ENCODE results near the gene NPAS3. TPM values are rescaled to one million over a fixed set of nuclear protein-coding genes. Genes with fewer than 3 reads are reported as not detected.

The NPAS3 gene
- total and polyA plus RNA-seq, 2 donors, result 1.0 to 1.2 TPM

DNA sequence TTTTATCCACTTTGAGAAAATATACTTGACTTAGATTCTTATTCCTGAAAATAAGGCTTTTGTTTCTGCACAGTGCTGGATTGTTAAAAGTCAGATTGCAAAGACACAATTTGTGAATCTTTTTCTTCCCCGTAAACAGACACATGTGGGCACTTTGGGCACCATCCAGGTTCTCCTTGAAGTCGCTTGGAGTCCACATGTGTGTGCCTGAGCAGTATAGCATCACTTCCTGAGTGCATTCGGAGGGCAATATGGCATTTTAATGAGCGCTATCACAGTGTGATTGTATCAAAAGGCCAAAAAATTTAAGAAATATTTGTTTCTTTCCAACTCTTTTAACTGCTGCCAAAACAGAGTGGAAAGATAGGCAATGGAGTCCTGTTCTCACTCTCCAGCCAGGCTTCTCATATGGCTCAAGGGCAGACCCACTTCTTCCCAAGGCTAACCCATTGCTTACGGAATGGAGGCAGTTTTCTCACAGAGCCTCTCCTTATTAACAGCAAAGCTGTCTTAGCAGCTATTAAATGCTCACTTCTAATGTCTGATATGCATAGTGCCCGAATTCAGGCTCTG lies 615.1 kb downstream of the NPAS3 start:
- H3K36me3 ChIP-seq (ENCODE audit: control insufficient read depth in 2 of 2, insufficient read depth in 2 of 2, low read length in 1 of 2), result no peaks in the 10 kb centered on the region
- no peak overlapping the region for H3K4me3 ChIP-seq (ENCODE audit: low read length in 2 of 2)
- WGBS, result 95% methylated on average over 6 of the region's 6 CpGs
- H3K27ac ChIP-seq (ENCODE audit: low read depth in 1 of 2, low read length in 1 of 2), result no peak overlapping the region
- no peaks in the 10 kb centered on the region for H3K4me1 ChIP-seq (ENCODE audit: control insufficient read depth in 2 of 2, insufficient read depth in 2 of 2, low read length in 2 of 2)
- no peak for DNase-seq (ENCODE audit: low read depth in 6 of 9, low spot score in 9 of 9)
- H3K9me3 ChIP-seq (ENCODE audit: control insufficient read depth in 2 of 2, insufficient read depth in 1 of 2, low read length in 1 of 2), result no peaks in the 10 kb centered on the region
- no peaks in the 10 kb centered on the region for H3K27me3 ChIP-seq (ENCODE audit: control insufficient read depth in 2 of 2, insufficient read depth in 1 of 2, low read length in 1 of 2)

DNA sequence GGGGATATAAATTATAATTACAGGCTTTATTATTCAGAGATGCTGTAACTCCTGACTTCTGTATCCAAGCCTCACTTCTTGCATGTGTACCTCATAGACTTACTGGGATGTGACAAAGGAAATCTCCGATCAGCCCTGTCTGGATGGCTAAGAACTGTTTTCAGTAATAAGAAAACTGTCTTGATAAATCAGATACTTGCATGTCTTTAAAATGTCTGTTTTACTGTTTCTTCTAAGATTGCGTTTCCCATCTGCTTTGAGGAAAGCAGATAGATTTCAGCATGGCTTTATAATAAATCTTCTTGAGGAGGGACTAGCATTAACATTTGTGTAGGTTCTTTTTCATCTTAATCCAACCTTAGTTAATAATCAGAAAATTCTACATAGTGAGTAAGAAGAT lies 616.3 kb downstream of the NPAS3 start:
- Histone ChIP-seq H3K4me1 (ENCODE audit: control insufficient read depth in 2 of 2, insufficient read depth in 2 of 2, low read length in 2 of 2) (no peaks in the 10 kb centered on the region), H3K36me3 (ENCODE audit: control insufficient read depth in 2 of 2, insufficient read depth in 2 of 2, low read length in 1 of 2) (no peaks in the 10 kb centered on the region), H3K9me3 (ENCODE audit: control insufficient read depth in 2 of 2, insufficient read depth in 1 of 2, low read length in 1 of 2) (no peaks in the 10 kb centered on the region), H3K27ac (ENCODE audit: low read depth in 1 of 2, low read length in 1 of 2) (no peak overlapping the region), H3K27me3 (ENCODE audit: control insufficient read depth in 2 of 2, insufficient read depth in 1 of 2, low read length in 1 of 2) (no peaks in the 10 kb centered on the region), H3K4me3 (ENCODE audit: low read length in 2 of 2) (no peak overlapping the region)
- DNase-seq (ENCODE audit: low read depth in 6 of 9, low spot score in 9 of 9), result no peak
- WGBS, result 97% methylated on average over 2 of the region's 2 CpGs

DNA sequence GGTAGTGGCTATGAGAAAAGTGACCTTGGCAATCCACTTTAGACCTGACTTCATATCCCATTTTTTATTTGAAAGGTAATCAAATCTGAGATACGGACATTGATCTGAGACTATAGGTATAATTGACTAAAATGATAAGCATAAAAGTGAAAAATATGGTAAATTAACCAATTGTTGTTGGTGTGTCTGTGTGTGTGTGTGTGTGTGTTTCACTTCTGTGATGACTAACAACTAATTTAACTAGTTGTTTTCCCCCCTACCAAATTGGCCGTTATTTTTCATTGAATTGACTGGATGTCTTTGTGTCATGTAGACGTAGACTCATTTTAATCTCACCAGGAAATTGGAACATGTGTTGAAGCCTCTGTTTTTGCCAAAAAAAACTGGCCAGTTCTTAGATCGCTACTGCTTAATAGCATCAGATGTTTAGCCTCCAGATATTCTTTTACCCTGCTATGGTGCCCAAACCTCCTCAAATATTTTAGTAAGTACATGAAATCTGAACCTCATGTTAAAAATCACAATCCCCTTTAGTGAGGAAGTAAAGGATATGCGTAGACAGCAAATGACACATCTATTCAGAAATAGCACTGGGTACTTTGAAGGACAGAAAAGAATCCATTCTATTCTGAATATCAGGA lies 617.2 kb downstream of the NPAS3 start:
- no peak overlapping the region for H3K27ac ChIP-seq (ENCODE audit: low read depth in 1 of 2, low read length in 1 of 2)
- WGBS, result 92% methylated on average over 5 of the region's 5 CpGs
- H3K4me1 ChIP-seq (ENCODE audit: control insufficient read depth in 2 of 2, insufficient read depth in 2 of 2, low read length in 2 of 2), result no peaks in the 10 kb centered on the region

DNA sequence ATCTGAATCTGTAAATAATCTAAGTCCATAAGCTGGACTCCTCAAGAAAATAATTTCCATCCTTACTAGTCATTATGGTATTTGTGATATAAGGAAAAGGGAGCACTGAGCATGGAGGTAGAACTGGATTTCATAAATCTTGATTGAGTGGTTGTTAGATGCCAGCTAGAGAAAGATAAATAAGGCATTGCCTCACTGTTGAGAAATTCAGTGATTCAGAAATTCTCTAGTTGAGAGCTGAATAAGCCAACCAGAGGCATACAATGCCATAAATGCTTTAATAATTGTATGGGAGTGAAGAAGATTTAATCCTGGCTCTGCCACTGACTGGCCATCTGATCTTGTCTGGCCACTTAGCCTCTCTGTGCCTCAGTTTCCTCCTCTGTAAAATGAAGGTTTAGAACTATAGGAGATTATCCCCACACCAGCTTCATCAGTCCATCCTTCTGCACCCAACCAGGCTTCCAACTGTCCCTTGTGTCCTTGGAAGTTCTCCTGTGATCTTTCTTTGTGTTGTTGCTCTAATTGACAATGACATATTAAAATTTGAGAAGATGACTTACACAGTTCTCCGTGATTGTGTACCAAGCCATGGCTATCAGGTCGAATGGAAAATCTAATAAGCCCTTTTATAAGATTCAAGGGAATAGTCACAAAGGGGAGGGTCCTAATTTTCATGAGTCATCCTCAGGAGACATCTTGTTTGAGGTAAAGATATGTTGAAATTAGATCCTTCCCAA lies 617.9 kb downstream of the NPAS3 start:
- H3K4me1 ChIP-seq (ENCODE audit: control insufficient read depth in 2 of 2, insufficient read depth in 2 of 2, low read length in 2 of 2), result no peaks in the 10 kb centered on the region
- H3K9me3 ChIP-seq (ENCODE audit: control insufficient read depth in 2 of 2, insufficient read depth in 1 of 2, low read length in 1 of 2), result no peaks in the 10 kb centered on the region
- no peaks in the 10 kb centered on the region for H3K27me3 ChIP-seq (ENCODE audit: control insufficient read depth in 2 of 2, insufficient read depth in 1 of 2, low read length in 1 of 2)
- no peak overlapping the region for H3K27ac ChIP-seq (ENCODE audit: low read depth in 1 of 2, low read length in 1 of 2)
- H3K36me3 ChIP-seq (ENCODE audit: control insufficient read depth in 2 of 2, insufficient read depth in 2 of 2, low read length in 1 of 2), result no peaks in the 10 kb centered on the region
- no peak for DNase-seq (ENCODE audit: low read depth in 6 of 9, low spot score in 9 of 9)
- 96% methylated on average over 2 of the region's 2 CpGs for WGBS
- H3K4me3 ChIP-seq (ENCODE audit: low read length in 2 of 2), result no peak overlapping the region

More for the DNA sequence above, 617.2 kb downstream of the NPAS3 start:
- Histone ChIP-seq H3K9me3 (ENCODE audit: control insufficient read depth in 2 of 2, insufficient read depth in 1 of 2, low read length in 1 of 2) (no peaks in the 10 kb centered on the region), H3K4me3 (ENCODE audit: low read length in 2 of 2) (no peak overlapping the region), H3K27me3 (ENCODE audit: control insufficient read depth in 2 of 2, insufficient read depth in 1 of 2, low read length in 1 of 2) (no peaks in the 10 kb centered on the region), H3K36me3 (ENCODE audit: control insufficient read depth in 2 of 2, insufficient read depth in 2 of 2, low read length in 1 of 2) (no peaks in the 10 kb centered on the region)
- no peak for DNase-seq (ENCODE audit: low read depth in 6 of 9, low spot score in 9 of 9)

DNA sequence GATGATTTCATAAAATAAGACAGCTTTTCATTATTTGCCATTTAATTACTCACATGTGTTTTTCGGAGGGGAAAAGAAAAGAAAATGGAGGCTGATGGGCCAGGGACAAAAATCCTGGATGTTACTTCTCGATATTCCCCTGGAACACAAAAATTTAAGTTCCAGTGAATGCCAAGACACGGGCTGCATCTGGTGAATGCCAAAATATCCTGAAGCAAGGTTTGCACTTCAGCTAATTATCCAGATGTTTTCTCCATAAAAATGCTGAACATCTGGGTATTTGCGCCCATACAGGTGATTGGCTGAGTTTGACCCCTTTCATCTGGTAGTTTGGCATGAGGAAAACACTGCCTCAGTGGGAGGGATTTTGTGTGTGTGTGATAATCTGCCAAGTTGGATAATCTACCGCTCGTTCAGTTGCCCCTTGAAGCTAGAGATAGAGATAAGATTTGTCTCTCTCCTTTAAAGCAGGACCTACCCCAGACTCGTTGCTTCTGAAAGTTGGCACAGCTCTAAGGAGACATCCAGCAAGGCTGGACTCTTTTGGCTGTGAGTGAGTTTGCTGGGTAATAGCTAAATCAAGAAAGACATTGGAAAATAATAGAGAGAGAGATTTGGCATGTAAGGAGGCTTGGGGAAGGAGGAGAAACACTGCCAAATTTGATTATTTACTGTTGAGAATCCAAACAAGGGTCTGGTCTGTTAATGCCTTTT lies 622.2 kb downstream of the NPAS3 start:
- Histone ChIP-seq H3K27ac (ENCODE audit: low read depth in 1 of 2, low read length in 1 of 2) (no peak overlapping the region), H3K9me3 (ENCODE audit: control insufficient read depth in 2 of 2, insufficient read depth in 1 of 2, low read length in 1 of 2) (no peaks in the 10 kb centered on the region), H3K4me1 (ENCODE audit: control insufficient read depth in 2 of 2, insufficient read depth in 2 of 2, low read length in 2 of 2) (no peaks in the 10 kb centered on the region), H3K36me3 (ENCODE audit: control insufficient read depth in 2 of 2, insufficient read depth in 2 of 2, low read length in 1 of 2) (no peaks in the 10 kb centered on the region), H3K27me3 (ENCODE audit: control insufficient read depth in 2 of 2, insufficient read depth in 1 of 2, low read length in 1 of 2) (no peaks in the 10 kb centered on the region), H3K4me3 (ENCODE audit: low read length in 2 of 2) (no peak overlapping the region)
- 94% methylated on average over 7 of the region's 7 CpGs for WGBS
- no peak for DNase-seq (ENCODE audit: low read depth in 6 of 9, low spot score in 9 of 9)

DNA sequence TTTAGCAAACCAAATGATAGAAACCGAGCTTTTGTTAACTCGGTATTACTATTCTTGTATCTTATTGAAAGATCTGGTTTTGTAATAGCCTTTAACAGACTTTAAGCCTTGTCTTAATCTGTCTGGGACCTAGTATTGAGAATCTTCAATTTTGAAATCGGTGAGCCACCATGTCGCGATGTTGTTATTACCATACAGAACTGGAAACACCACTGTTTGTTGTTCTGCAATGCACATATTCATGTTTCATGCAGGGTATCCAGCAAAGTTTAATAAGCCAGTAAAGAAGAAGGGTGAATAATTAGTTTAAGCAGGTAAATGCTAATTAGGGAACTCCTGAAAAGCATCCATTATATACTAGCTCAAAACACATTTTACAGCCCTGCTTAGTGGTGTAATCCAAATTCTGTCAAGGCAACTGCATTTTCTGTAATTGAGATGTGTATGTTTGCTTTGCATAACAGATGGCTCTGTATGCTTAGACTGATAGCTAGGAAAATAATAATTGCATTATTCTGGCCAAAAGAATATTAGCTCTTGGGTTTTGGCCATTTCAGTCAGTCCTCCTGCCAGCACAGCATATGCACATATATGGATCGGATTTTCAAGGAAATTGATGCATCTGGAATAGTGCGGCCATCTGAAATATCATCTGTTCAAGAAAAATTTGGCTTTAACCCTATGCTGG lies 623.0 kb downstream of the NPAS3 start:
- Histone ChIP-seq H3K4me3 (ENCODE audit: low read length in 2 of 2) (no peak overlapping the region), H3K4me1 (ENCODE audit: control insufficient read depth in 2 of 2, insufficient read depth in 2 of 2, low read length in 2 of 2) (no peaks in the 10 kb centered on the region), H3K27ac (ENCODE audit: low read depth in 1 of 2, low read length in 1 of 2) (no peak overlapping the region), H3K9me3 (ENCODE audit: control insufficient read depth in 2 of 2, insufficient read depth in 1 of 2, low read length in 1 of 2) (no peaks in the 10 kb centered on the region), H3K36me3 (ENCODE audit: control insufficient read depth in 2 of 2, insufficient read depth in 2 of 2, low read length in 1 of 2) (no peaks in the 10 kb centered on the region), H3K27me3 (ENCODE audit: control insufficient read depth in 2 of 2, insufficient read depth in 1 of 2, low read length in 1 of 2) (no peaks in the 10 kb centered on the region)
- DNase-seq (ENCODE audit: low read depth in 6 of 9, low spot score in 9 of 9), result no peak
- WGBS, result 83% methylated on average over 7 of the region's 7 CpGs

DNA sequence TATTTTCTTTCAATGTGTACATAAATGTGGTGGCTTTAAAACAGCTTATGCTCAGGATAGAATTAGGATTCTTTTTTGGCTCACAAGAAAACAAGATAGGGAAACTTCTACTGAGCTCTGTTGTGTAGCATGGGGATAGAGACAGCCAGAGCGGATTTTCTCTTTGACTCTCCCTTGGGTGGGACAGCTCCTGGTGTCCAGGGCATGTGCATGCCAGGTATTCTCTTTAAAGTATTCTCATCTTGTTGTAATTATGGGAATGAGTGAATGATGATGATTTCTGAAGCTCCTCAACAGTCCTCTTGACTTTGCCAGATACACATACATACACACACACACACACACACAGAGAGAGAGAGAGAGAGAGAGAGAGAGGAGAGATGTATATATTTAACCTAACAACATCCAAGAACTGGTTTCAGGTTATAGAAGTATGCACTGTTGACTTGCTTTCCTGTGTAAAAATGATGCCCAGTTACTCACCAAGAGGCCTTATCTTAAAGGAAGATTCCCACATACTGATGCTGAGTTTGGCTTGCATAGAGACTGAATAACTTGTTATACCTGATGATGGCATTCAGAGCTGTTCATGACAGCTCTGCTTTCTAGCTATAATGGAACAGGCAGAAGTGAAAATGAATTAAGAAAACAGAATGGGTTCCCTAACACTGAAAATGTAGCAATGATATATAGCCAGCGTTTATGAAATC lies 624.7 kb downstream of the NPAS3 start:
- WGBS, result 92% methylated on average over 2 of the region's 2 CpGs
- Histone ChIP-seq H3K27ac (ENCODE audit: low read depth in 1 of 2, low read length in 1 of 2) (no peak overlapping the region), H3K4me1 (ENCODE audit: control insufficient read depth in 2 of 2, insufficient read depth in 2 of 2, low read length in 2 of 2) (no peaks in the 10 kb centered on the region), H3K4me3 (ENCODE audit: low read length in 2 of 2) (no peak overlapping the region), H3K9me3 (ENCODE audit: control insufficient read depth in 2 of 2, insufficient read depth in 1 of 2, low read length in 1 of 2) (no peaks in the 10 kb centered on the region), H3K27me3 (ENCODE audit: control insufficient read depth in 2 of 2, insufficient read depth in 1 of 2, low read length in 1 of 2) (no peaks in the 10 kb centered on the region), H3K36me3 (ENCODE audit: control insufficient read depth in 2 of 2, insufficient read depth in 2 of 2, low read length in 1 of 2) (no peaks in the 10 kb centered on the region)
- DNase-seq (ENCODE audit: low read depth in 6 of 9, low spot score in 9 of 9), result no peak

DNA sequence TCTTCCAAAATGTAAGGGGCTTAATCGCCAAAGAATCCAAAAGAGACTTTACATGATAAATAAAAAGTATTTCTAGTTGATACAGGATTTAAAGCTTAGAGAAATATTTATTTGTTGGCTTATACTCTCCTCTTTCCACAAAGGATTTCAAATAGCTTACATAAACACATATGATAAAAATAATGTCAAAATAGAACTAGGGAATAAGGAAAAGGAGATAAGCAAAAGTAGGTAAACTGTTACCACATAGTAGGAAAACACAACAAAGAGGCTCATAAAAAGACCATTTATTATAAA lies 625.2 kb downstream of the NPAS3 start:
- DNase-seq (ENCODE audit: low read depth in 6 of 9, low spot score in 9 of 9), result no peak
- 96% methylated on average over 1 of the region's 1 CpG for WGBS
- H3K27ac ChIP-seq (ENCODE audit: low read depth in 1 of 2, low read length in 1 of 2), result no peak overlapping the region
- H3K9me3 ChIP-seq (ENCODE audit: control insufficient read depth in 2 of 2, insufficient read depth in 1 of 2, low read length in 1 of 2), result no peaks in the 10 kb centered on the region
- no peaks in the 10 kb centered on the region for H3K36me3 ChIP-seq (ENCODE audit: control insufficient read depth in 2 of 2, insufficient read depth in 2 of 2, low read length in 1 of 2)
- H3K4me1 ChIP-seq (ENCODE audit: control insufficient read depth in 2 of 2, insufficient read depth in 2 of 2, low read length in 2 of 2), result no peaks in the 10 kb centered on the region
- no peaks in the 10 kb centered on the region for H3K27me3 ChIP-seq (ENCODE audit: control insufficient read depth in 2 of 2, insufficient read depth in 1 of 2, low read length in 1 of 2)
- H3K4me3 ChIP-seq (ENCODE audit: low read length in 2 of 2), result no peak overlapping the region

All from thymus (tissue), 11 donors.